Fibroblast of lung (primary cell): ENCODE results near the gene TRPM5. TPM values are rescaled to one million over a fixed set of nuclear protein-coding genes. Genes with fewer than 3 reads are reported as not detected.

Experiments
- DNase-seq, 2 donors: peaks; one replicate each; pipeline versions ENCODE4 v3.0.0 to v3.0.0-alpha.2; 2010; ENCODE audit warnings: low read depth in 2 of 2
- H2AFZ ChIP-seq: 2 replicates; pipeline ENCODE4 v1.5.1; 2012; ENCODE audit warnings: low read length, control low read depth, inconsistent platforms
- H3K27ac ChIP-seq: 2 replicates; pipeline ENCODE4 v1.5.1; 2011; ENCODE audit warnings: low read length, control low read depth; ENCODE audit not compliant: insufficient read depth
- H3K27me3 ChIP-seq: 2 replicates; pipeline ENCODE4 v1.5.1; 2011; ENCODE audit warnings: mild to moderate bottlenecking, low read length; ENCODE audit not compliant: control insufficient read depth, insufficient read depth
- H3K36me3 ChIP-seq: 2 replicates; pipeline ENCODE4 v1.5.1; 2011; ENCODE audit warnings: low read length; ENCODE audit not compliant: control insufficient read depth, insufficient read depth
- H3K4me1 ChIP-seq: 2 replicates; pipeline ENCODE4 v1.5.1; 2011; ENCODE audit warnings: low read length; ENCODE audit not compliant: control insufficient read depth, insufficient read depth; ENCODE audit errors: extremely low read depth
- H3K4me2 ChIP-seq: 2 replicates; pipeline ENCODE4 v1.5.1; 2011; ENCODE audit warnings: low read length, control low read depth; ENCODE audit not compliant: insufficient read depth; ENCODE audit errors: extremely low read depth
- H3K4me3 ChIP-seq, 4 experiments: fragments of 200-600 bp in 1 of 4; sonication (generic) in 1 of 4; replicated peaks in 1 of 4; 2 replicates each; pipeline ENCODE4 v1.5.1; 2011 to 2016; ENCODE audit warnings: low read length in 4 of 4, low read depth in 3 of 4, mild to moderate bottlenecking in 3 of 4, control low read depth in 2 of 4, inconsistent platforms in 1 of 4, mixed read lengths in 1 of 4; ENCODE audit not compliant: insufficient read depth in 1 of 4; ENCODE audit errors: control extremely low read depth in 1 of 4
- H3K79me2 ChIP-seq: 2 replicates; pipeline ENCODE4 v1.5.1; 2012; ENCODE audit warnings: mild to moderate bottlenecking, low read length, inconsistent platforms; ENCODE audit not compliant: control insufficient read depth, insufficient read depth
- H3K9ac ChIP-seq: 2 replicates; pipeline ENCODE4 v1.5.1; 2011; ENCODE audit warnings: mild to moderate bottlenecking, low read length, control low read depth; ENCODE audit not compliant: insufficient read depth
- H3K9me3 ChIP-seq: 2 replicates; pipeline ENCODE4 v1.5.1; 2012; ENCODE audit warnings: low read depth, low read length; ENCODE audit not compliant: control insufficient read depth, insufficient read depth
- H4K20me1 ChIP-seq: 2 replicates; pipeline ENCODE4 v1.5.1; 2011; ENCODE audit warnings: low read length; ENCODE audit not compliant: control insufficient read depth, insufficient read depth; ENCODE audit errors: extremely low read depth
- EZH2 ChIP-seq: IDR thresholded peaks from 2 replicates; pipeline ENCODE4 v1.5.1; 2012; ENCODE audit warnings: low read length, control low read depth, mild to moderate bottlenecking; ENCODE audit errors: missing control alignments
- polyA plus RNA-seq, 2 donors: library from polyadenylated mRNA; depleted of rRNA in 1 of 2; stranded (reverse) in 1 of 2; unstranded in 1 of 2; fragments of >200 nt; gene quantifications; 2 replicates each; pipeline ENCODE4 v1.2.1, GENCODE V29; 2011 to 2012; ENCODE audit warnings: missing spikeins in 1 of 2
- total RNA-seq: library from RNA; depleted of rRNA; stranded (reverse); fragments of >200 nt; gene quantifications from 2 replicates; pipeline ENCODE4 v1.2.1, GENCODE V29; 2014
- TF ChIP-seq, protein P1 (sequence below), 2 donors: IDR thresholded peaks in 1 of 2; conservative IDR thresholded peaks in 1 of 2; 1 replicate in 1 of 2; 2 replicates in 1 of 2; pipeline ENCODE4 v1.5.1; 2011 to 2012; ENCODE audit warnings: low read length in 2 of 2, control low read depth in 1 of 2, inconsistent platforms in 1 of 2, low read depth in 1 of 2, mild to moderate bottlenecking in 1 of 2

Gene TRPM5
- total and polyA plus RNA-seq, 2 donors (not counting 1 experiment from before 2014, with no cell fraction given): not detected

DNA sequence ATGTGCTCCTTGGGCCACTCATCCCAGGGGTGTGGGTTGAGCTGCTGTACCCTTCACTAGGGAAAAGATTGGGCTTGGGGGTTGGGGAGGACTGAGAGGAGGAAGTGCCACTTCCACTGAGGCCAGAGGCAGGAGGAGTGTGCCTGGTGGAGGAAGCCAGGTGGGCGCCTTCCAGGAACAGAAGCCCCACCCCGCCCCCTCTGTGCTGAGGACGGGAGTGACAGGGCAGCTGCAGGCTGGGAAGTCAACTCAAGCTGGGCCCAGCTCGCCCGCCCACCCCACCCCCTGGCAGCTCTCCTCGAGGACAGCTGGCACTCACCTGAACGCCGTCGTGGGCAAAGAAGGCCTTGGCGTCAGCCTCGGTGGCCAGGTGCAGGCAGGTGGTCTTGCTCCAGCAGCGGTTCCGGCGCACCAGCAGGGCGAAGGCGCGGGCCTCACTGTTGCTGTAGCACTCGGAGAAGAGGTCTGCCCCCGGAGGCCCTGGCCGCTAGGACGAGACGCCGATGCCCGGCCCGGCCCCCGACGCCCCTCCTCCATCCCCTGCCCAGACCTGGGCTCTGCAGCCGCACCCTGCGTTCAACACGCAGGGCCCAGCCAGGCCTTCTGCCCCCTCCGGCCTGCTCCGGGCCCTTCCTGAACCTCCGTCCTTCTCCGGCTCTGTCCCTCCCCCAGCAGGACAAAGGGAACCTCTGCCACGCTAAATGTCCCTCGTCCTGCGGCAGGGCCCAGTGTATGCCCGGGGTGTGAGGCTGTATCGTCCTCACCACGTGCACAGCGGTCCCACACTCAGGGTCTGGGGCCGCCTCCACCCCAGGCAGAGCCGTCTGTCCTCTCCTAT, 30.4 kb downstream of the TRPM5 start:
- Histone ChIP-seq H3K27me3 (no peaks in the 10 kb centered on the region), H3K4me3 (no peak overlapping the region), H3K9ac (no peak overlapping the region), H3K79me2 (no peaks in the 10 kb centered on the region), H2AFZ (no peak overlapping the region), H3K4me1 (no peaks in the 10 kb centered on the region), H3K36me3 (no peaks in the 10 kb centered on the region), H3K27ac (no peak overlapping the region), H4K20me1 (no peaks in the 10 kb centered on the region), H3K9me3 (no peaks in the 10 kb centered on the region), H3K4me2 (no peak overlapping the region)
- DNase-seq: no peak
- TF ChIP-seq, protein P1, sequence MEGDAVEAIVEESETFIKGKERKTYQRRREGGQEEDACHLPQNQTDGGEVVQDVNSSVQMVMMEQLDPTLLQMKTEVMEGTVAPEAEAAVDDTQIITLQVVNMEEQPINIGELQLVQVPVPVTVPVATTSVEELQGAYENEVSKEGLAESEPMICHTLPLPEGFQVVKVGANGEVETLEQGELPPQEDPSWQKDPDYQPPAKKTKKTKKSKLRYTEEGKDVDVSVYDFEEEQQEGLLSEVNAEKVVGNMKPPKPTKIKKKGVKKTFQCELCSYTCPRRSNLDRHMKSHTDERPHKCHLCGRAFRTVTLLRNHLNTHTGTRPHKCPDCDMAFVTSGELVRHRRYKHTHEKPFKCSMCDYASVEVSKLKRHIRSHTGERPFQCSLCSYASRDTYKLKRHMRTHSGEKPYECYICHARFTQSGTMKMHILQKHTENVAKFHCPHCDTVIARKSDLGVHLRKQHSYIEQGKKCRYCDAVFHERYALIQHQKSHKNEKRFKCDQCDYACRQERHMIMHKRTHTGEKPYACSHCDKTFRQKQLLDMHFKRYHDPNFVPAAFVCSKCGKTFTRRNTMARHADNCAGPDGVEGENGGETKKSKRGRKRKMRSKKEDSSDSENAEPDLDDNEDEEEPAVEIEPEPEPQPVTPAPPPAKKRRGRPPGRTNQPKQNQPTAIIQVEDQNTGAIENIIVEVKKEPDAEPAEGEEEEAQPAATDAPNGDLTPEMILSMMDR (conservative IDR thresholded peaks at IDR 0.05 in 1 of 2, IDR thresholded peaks at IDR 0.05 in 1 of 2; ENCODE audit: low read depth in 1 of 2, low read length in 2 of 2): no peak
- TF ChIP-seq EZH2: no peak

GRCh38 chr11:2412323-2412722, 32.0 kb downstream of the TRPM5 start:
- no peak overlapping the region for H3K27ac ChIP-seq
- no peak for DNase-seq
- no peak overlapping the region for H3K4me2 ChIP-seq
- H3K9me3 ChIP-seq: no peaks in the 10 kb centered on the region
- no peaks in the 10 kb centered on the region for H3K4me1 ChIP-seq
- no peaks in the 10 kb centered on the region for H4K20me1 ChIP-seq
- no peak overlapping the region for H3K9ac ChIP-seq
- peaks cover 5% of the 10 kb centered on the region for H3K27me3 ChIP-seq
- no peaks in the 10 kb centered on the region for H3K79me2 ChIP-seq
- H3K36me3 ChIP-seq: no peaks in the 10 kb centered on the region
- H3K4me3 ChIP-seq: no peak overlapping the region
- H2AFZ ChIP-seq: no peak overlapping the region
- no peak for TF ChIP-seq EZH2
- TF ChIP-seq, protein P1 (conservative IDR thresholded peaks at IDR 0.05 in 1 of 2, IDR thresholded peaks at IDR 0.05 in 1 of 2; ENCODE audit: low read depth in 1 of 2, low read length in 2 of 2): no peak

- Histone ChIP-seq H3K4me3 (no peak overlapping the region), H3K36me3 (no peaks in the 10 kb centered on the region), H3K79me2 (no peaks in the 10 kb centered on the region), H3K4me2 (no peak overlapping the region), H2AFZ (no peak overlapping the region), H3K9me3 (no peaks in the 10 kb centered on the region), H3K27me3 (peaks cover 5% of the 10 kb centered on the region), H4K20me1 (no peaks in the 10 kb centered on the region), H3K27ac (no peak overlapping the region), H3K4me1 (no peaks in the 10 kb centered on the region), H3K9ac (no peak overlapping the region)
- TF ChIP-seq, protein P1 (conservative IDR thresholded peaks at IDR 0.05 in 1 of 2, IDR thresholded peaks at IDR 0.05 in 1 of 2; ENCODE audit: low read depth in 1 of 2, low read length in 2 of 2): no peak
- TF ChIP-seq EZH2: no peak
- no peak for DNase-seq
These were observed 32.6 kb downstream of the TRPM5 start for GRCh38 chr11:2411446-2412305.
